ENCODE results near the gene C2orf15.
A peak's percentile ranks its signal among the peaks of the same experiment; 100 is the strongest.
"Not testable (repeated sequence)": the region's sequence is repeated elsewhere in the genome, so short reads cannot be mapped to it uniquely, and the experiment has no call there.

Gene C2orf15

GRCh38 chr2:99112617-99113016, 28.9 kb upstream of the C2orf15 start:
- no peaks in the 10 kb centered on the region for H3K4me1 ChIP-seq (ENCODE audit: insufficient read depth, insufficient read length)
- no peak overlapping the region for H3K9ac ChIP-seq (ENCODE audit: insufficient read length, low read depth)
- H3K4me3 ChIP-seq (ENCODE audit: insufficient read length, low read depth), result no peak overlapping the region

GRCh38 chr2:99127981-99128380, 13.5 kb upstream of the C2orf15 start:
- Histone ChIP-seq H3K4me3 (ENCODE audit: insufficient read length, low read depth) (no peak overlapping the region), H3K9me3 (ENCODE audit: insufficient read depth, low read length) (peaks cover 4% of the 10 kb centered on the region; the same call in 1 of the 2 replicates), H3K4me1 (ENCODE audit: insufficient read depth, insufficient read length) (no peaks in the 10 kb centered on the region), H3K27me3 (ENCODE audit: insufficient read depth, insufficient read length) (no peaks in the 10 kb centered on the region), H3K9ac (ENCODE audit: insufficient read length, low read depth) (no peak overlapping the region), H3K36me3 (ENCODE audit: insufficient read depth, insufficient read length, low read length) (peaks cover 14% of the 10 kb centered on the region)
- DNase-seq (ENCODE audit: low read depth, low spot score), result no peak
- TF ChIP-seq SUZ12 (IDR thresholded peaks at IDR 0.05; ENCODE audit: extremely low read depth, insufficient read depth, insufficient read length) (no peak), ZNF274 (IDR thresholded peaks at IDR 0.05; ENCODE audit: low read depth, low read length) (no peak), YY1 (IDR thresholded peaks at IDR 0.05; ENCODE audit: insufficient read depth, insufficient read length) (no peak)

More at GRCh38 chr2:99112617-99113016, 28.9 kb upstream of the C2orf15 start:
- Histone ChIP-seq H3K9me3 (ENCODE audit: insufficient read depth, low read length) (no peaks in the 10 kb centered on the region), H3K27me3 (ENCODE audit: insufficient read depth, insufficient read length) (no peaks in the 10 kb centered on the region), H3K36me3 (ENCODE audit: insufficient read depth, insufficient read length, low read length) (no peaks in the 10 kb centered on the region)
- no peak for TF ChIP-seq ZNF274 (IDR thresholded peaks at IDR 0.05; ENCODE audit: low read depth, low read length)
- no peak for TF ChIP-seq YY1 (IDR thresholded peaks at IDR 0.05; ENCODE audit: insufficient read depth, insufficient read length)
- no peak for TF ChIP-seq SUZ12 (IDR thresholded peaks at IDR 0.05; ENCODE audit: extremely low read depth, insufficient read depth, insufficient read length)
- DNase-seq (ENCODE audit: low read depth, low spot score), result no peak

- DNase-seq (ENCODE audit: low read depth, low spot score); H3K4me1 ChIP-seq (ENCODE audit: insufficient read depth, insufficient read length); H3K36me3 ChIP-seq (ENCODE audit: insufficient read depth, insufficient read length, low read length); H3K4me3 ChIP-seq (ENCODE audit: insufficient read length, low read depth); H3K27me3 ChIP-seq (ENCODE audit: insufficient read depth, insufficient read length); H3K9ac ChIP-seq (ENCODE audit: insufficient read length, low read depth): not testable (repeated sequence)
- peaks cover 16% of the 10 kb centered on the region for H3K9me3 ChIP-seq (ENCODE audit: insufficient read depth, low read length)
Observed at GRCh38 chr2:99135044-99135556, 6.4 kb upstream of the C2orf15 start.

- Histone ChIP-seq H3K4me1 (ENCODE audit: insufficient read depth, insufficient read length) (no peaks in the 10 kb centered on the region), H3K36me3 (ENCODE audit: insufficient read depth, insufficient read length, low read length) (no peaks in the 10 kb centered on the region), H3K9me3 (ENCODE audit: insufficient read depth, low read length) (peaks cover 11% of the 10 kb centered on the region), H3K9ac (ENCODE audit: insufficient read length, low read depth) (no peak overlapping the region), H3K27me3 (ENCODE audit: insufficient read depth, insufficient read length) (peaks cover 9% of the 10 kb centered on the region), H3K4me3 (ENCODE audit: insufficient read length, low read depth) (no peak overlapping the region)
- no peak for TF ChIP-seq ZNF274 (IDR thresholded peaks at IDR 0.05; ENCODE audit: low read depth, low read length)
- DNase-seq (ENCODE audit: low read depth, low spot score), result no peak
Observed at GRCh38 chr2:99139003-99139402, 2.5 kb upstream of the C2orf15 start.

- Histone ChIP-seq H3K9ac (ENCODE audit: insufficient read length, low read depth) (peak overlapping the region; percentile 57), H3K27me3 (ENCODE audit: insufficient read depth, insufficient read length) (peaks cover 9% of the 10 kb centered on the region), H3K4me1 (ENCODE audit: insufficient read depth, insufficient read length) (no peaks in the 10 kb centered on the region), H3K9me3 (ENCODE audit: insufficient read depth, low read length) (no peaks in the 10 kb centered on the region), H3K36me3 (ENCODE audit: insufficient read depth, insufficient read length, low read length) (no peaks in the 10 kb centered on the region), H3K4me3 (ENCODE audit: insufficient read length, low read depth) (peak overlapping the region; percentile 74)
- TF ChIP-seq SUZ12 (IDR thresholded peaks at IDR 0.05; ENCODE audit: extremely low read depth, insufficient read depth, insufficient read length) (no peak), YY1 (IDR thresholded peaks at IDR 0.05; ENCODE audit: insufficient read depth, insufficient read length) (no peak), ZNF274 (IDR thresholded peaks at IDR 0.05; ENCODE audit: low read depth, low read length) (no peak)
- DNase-seq (ENCODE audit: low read depth, low spot score), result no peak
Observed at GRCh38 chr2:99140056-99140859, 1.2 kb upstream of the C2orf15 start.

GRCh38 chr2:99140860-99141109, 722 bp upstream of the C2orf15 start:
- peak; percentile 25 for DNase-seq (ENCODE audit: low read depth, low spot score)
- Histone ChIP-seq H3K36me3 (ENCODE audit: insufficient read depth, insufficient read length, low read length) (no peaks in the 10 kb centered on the region), H3K9me3 (ENCODE audit: insufficient read depth, low read length) (no peaks in the 10 kb centered on the region)

GRCh38 chr2:99150706-99151105, 9.2 kb downstream of the C2orf15 start:
- no peaks in the 10 kb centered on the region for H3K4me1 ChIP-seq (ENCODE audit: insufficient read depth, insufficient read length)
- no peaks in the 10 kb centered on the region for H3K9me3 ChIP-seq (ENCODE audit: insufficient read depth, low read length)
- no peaks in the 10 kb centered on the region for H3K27me3 ChIP-seq (ENCODE audit: insufficient read depth, insufficient read length)
- no peak for TF ChIP-seq ZNF274 (IDR thresholded peaks at IDR 0.05; ENCODE audit: low read depth, low read length)
- no peak for TF ChIP-seq SUZ12 (IDR thresholded peaks at IDR 0.05; ENCODE audit: extremely low read depth, insufficient read depth, insufficient read length)
- TF ChIP-seq YY1 (IDR thresholded peaks at IDR 0.05; ENCODE audit: insufficient read depth, insufficient read length), result no peak
- no peak overlapping the region for H3K9ac ChIP-seq (ENCODE audit: insufficient read length, low read depth)
- DNase-seq (ENCODE audit: low read depth, low spot score), result no peak
- H3K4me3 ChIP-seq (ENCODE audit: insufficient read length, low read depth), result no peak overlapping the region
- H3K36me3 ChIP-seq (ENCODE audit: insufficient read depth, insufficient read length, low read length), result no peaks in the 10 kb centered on the region

More at GRCh38 chr2:99140860-99141109, 722 bp upstream of the C2orf15 start:
- peak overlapping the region; percentile 57 for H3K9ac ChIP-seq (ENCODE audit: insufficient read length, low read depth)
- TF ChIP-seq SUZ12 (IDR thresholded peaks at IDR 0.05; ENCODE audit: extremely low read depth, insufficient read depth, insufficient read length) (no peak), ZNF274 (IDR thresholded peaks at IDR 0.05; ENCODE audit: low read depth, low read length) (no peak), YY1 (IDR thresholded peaks at IDR 0.05; ENCODE audit: insufficient read depth, insufficient read length) (no peak)
- peaks cover 9% of the 10 kb centered on the region for H3K27me3 ChIP-seq (ENCODE audit: insufficient read depth, insufficient read length)
- no peaks in the 10 kb centered on the region for H3K4me1 ChIP-seq (ENCODE audit: insufficient read depth, insufficient read length)
- peak overlapping the region; percentile 74 for H3K4me3 ChIP-seq (ENCODE audit: insufficient read length, low read depth)
